K562 (cell line): ENCODE results near the gene ZC3H18. TPM values are rescaled to one million over a fixed set of nuclear protein-coding genes. Genes with fewer than 3 reads are reported as not detected.
A peak's percentile ranks its signal among the peaks of the same experiment; 100 is the strongest.

Experiments
- ATAC-seq: fragments of 200-7000 bp; cut with Tn5 transposase; 3 replicates; pipeline ENCODE4 v1.9.1; 2020; ENCODE audit warnings: moderate library complexity
- BruUV-seq: library from RNA; stranded (reverse); fragments of 400-500 nt; replicated peaks from 2 replicates; lab custom pipeline; 2021; lab: Mats Ljungman, UMichigan
- CTCF ChIA-PET: fragments of 300-600 bp; formaldehyde crosslinking; extraction: SDS; loops from one replicate; lab custom pipeline; 2021; ENCODE audit warnings: low intra/inter-chr PET ratio; lab: Yijun Ruan, JAX
- POLR2A ChIA-PET: fragments of 300-600, 350-650 bp; sonication (Branson Sonifier 250); formaldehyde crosslinking; extraction: SDS; loops from one replicate; lab custom pipeline; 2021; ENCODE audit warnings: antibody characterized with exemption, inconsistent platforms; lab: Yijun Ruan, JAX
- DNase-seq, 4 experiments: peaks; one replicate each; pipeline versions ENCODE4 v3.0.0 to v3.0.0-alpha.2; 2011 to 2018; ENCODE audit warnings: low spot score in 3 of 4, mixed read lengths in 3 of 4; ENCODE audit errors: extremely low read depth in 1 of 4
- FAIRE-seq: peaks from 2 replicates; lab custom pipeline; 2011; peaks lifted over from hg19 to GRCh38; lab: Jason Lieb, UNC
- H2AFZ ChIP-seq: 2 replicates; pipeline ENCODE4 v1.6.0; 2011; ENCODE audit warnings: low read depth, low read length, control low read depth, inconsistent platforms
- H3K27ac ChIP-seq: fragments of 200-600 bp; 3 replicates; pipeline ENCODE4 v1.8.0; 2011; ENCODE audit warnings: low read depth, mild to moderate bottlenecking, control low read depth, inconsistent platforms, low read length, moderate library complexity, mixed read lengths; ENCODE audit errors: extremely low read depth
- H3K27me3 ChIP-seq, 2 experiments: fragments of 300-600 bp in 1 of 2; 2 replicates in 1 of 2; 3 replicates in 1 of 2; pipeline versions ENCODE4 v1.6.0 to v1.8.0; 2011; ENCODE audit warnings: inconsistent platforms in 2 of 2, low read length in 2 of 2, mild to moderate bottlenecking in 1 of 2, mixed read lengths in 1 of 2, moderate library complexity in 1 of 2; ENCODE audit not compliant: control insufficient read depth in 2 of 2, insufficient read depth in 2 of 2
- H3K36me3 ChIP-seq: fragments of 300-600 bp; 3 replicates; pipeline ENCODE4 v1.8.0; 2011; ENCODE audit warnings: mild to moderate bottlenecking, low read length, inconsistent platforms; ENCODE audit not compliant: control insufficient read depth, insufficient read depth
- H3K4me1 ChIP-seq, 2 experiments: fragments of 200-600 bp in 1 of 2; replicated peaks in 1 of 2; 2 replicates in 1 of 2; 3 replicates in 1 of 2; pipeline versions ENCODE4 v1.5.1 to v1.8.0; 2011; ENCODE audit warnings: inconsistent platforms in 2 of 2, low read length in 2 of 2, mild to moderate bottlenecking in 1 of 2, mixed read lengths in 1 of 2, moderate library complexity in 1 of 2; ENCODE audit not compliant: control insufficient read depth in 2 of 2, insufficient read depth in 2 of 2
- H3K4me2 ChIP-seq: 2 replicates; pipeline ENCODE4 v1.6.1; 2011; ENCODE audit warnings: low read length, control low read depth, inconsistent platforms, mixed read lengths; ENCODE audit not compliant: insufficient read depth
- H3K4me3 ChIP-seq: fragments of 200-600 bp; sonication (generic), shearing (Covaris generic); 2 replicates; pipeline ENCODE4 v1.5.1; 2016; ENCODE audit warnings: control low read depth, inconsistent platforms
- H3K79me2 ChIP-seq: fragments of 200-600 bp; 3 replicates; pipeline ENCODE4 v1.8.0; 2011; ENCODE audit warnings: low read length, inconsistent platforms; ENCODE audit not compliant: control insufficient read depth, insufficient read depth
- H3K9ac ChIP-seq, 2 experiments: 2 replicates each; pipeline versions ENCODE4 v1.6.0 to v1.6.1; 2011; ENCODE audit warnings: low read depth in 2 of 2, low read length in 2 of 2, control low read depth in 1 of 2, inconsistent platforms in 1 of 2, mild to moderate bottlenecking in 1 of 2, mixed read lengths in 1 of 2; ENCODE audit not compliant: insufficient read depth in 1 of 2
- H3K9me1 ChIP-seq: one replicate; pipeline ENCODE4 v1.6.0; 2011; ENCODE audit warnings: inconsistent platforms, mild to moderate bottlenecking, low read length, moderate library complexity; ENCODE audit not compliant: control insufficient read depth, insufficient read depth
- H3K9me3 ChIP-seq: replicated peaks from 2 replicates; pipeline ENCODE4 v1.5.1; 2011; ENCODE audit warnings: low read depth, low read length, inconsistent platforms; ENCODE audit not compliant: control insufficient read depth, insufficient read depth
- H4K20me1 ChIP-seq: replicated peaks from 2 replicates; pipeline ENCODE4 v1.6.1; 2011; ENCODE audit warnings: low read length, inconsistent platforms, mixed read lengths; ENCODE audit not compliant: control insufficient read depth, insufficient read depth
- GABPB2 ChIP-seq: fragments of 250-450 bp; sonication (Bioruptor Pico); conservative IDR thresholded peaks from 2 replicates; pipeline ENCODE4 v1.5.1; 2021; ENCODE audit warnings: mild to moderate bottlenecking
- HEY1 ChIP-seq: fragments of 250-450 bp; sonication (Bioruptor Pico); IDR thresholded peaks from 2 replicates; pipeline ENCODE4 v1.5.0; 2020; ENCODE audit warnings: mild to moderate bottlenecking, moderate library complexity, borderline replicate concordance
- JUN ChIP-seq, 2 experiments: sonication (generic) in 1 of 2; formaldehyde crosslinking in 1 of 2; IDR thresholded peaks; 2 replicates each; pipeline versions ENCODE4 v1.6.1 to v1.8.0; 2012 to 2022; ENCODE audit warnings: borderline replicate concordance in 2 of 2, mild to moderate bottlenecking in 2 of 2, improper control_type of control experiment in 1 of 2, low read depth in 1 of 2, low read length in 1 of 2, missing genetic modification reagents in 1 of 2
- LEF1 ChIP-seq: fragments of 450-650 bp; IDR thresholded peaks from 2 replicates; pipeline ENCODE4 v1.6.1; 2016; ENCODE audit warnings: mild to moderate bottlenecking
- MAFF ChIP-seq: IDR thresholded peaks from 2 replicates; pipeline ENCODE4 v1.6.1; 2012; ENCODE audit warnings: low read length, improper control_type of control experiment
- SMAD1 ChIP-seq: fragments of 150-350 bp; IDR thresholded peaks from 2 replicates; pipeline ENCODE4 v1.6.1; 2014; ENCODE audit warnings: low read length, low read depth; ENCODE audit not compliant: partially characterized antibody
- SMARCA5 ChIP-seq: fragments of 450-650 bp; IDR thresholded peaks from 2 replicates; pipeline ENCODE4 v1.6.1; 2016
- ZNF197 ChIP-seq: fragments of 200-800 bp; sonication (Bioruptor generic); IDR thresholded peaks from 2 replicates; pipeline ENCODE4 v1.6.1; 2016; ENCODE audit warnings: low read depth, missing genetic modification characterization, missing compliant biosample characterization
- ZNF830 ChIP-seq: fragments of 250-450 bp; sonication (Bioruptor Pico); IDR thresholded peaks from 2 replicates; pipeline ENCODE4 v1.5.0; 2021; ENCODE audit warnings: mild to moderate bottlenecking
- WGBS: fragments of 100-300 bp; shearing (Covaris generic); methylation state at CpG from one replicate; pipeline ENCODE4 v1.1.6; 2016; ENCODE audit warnings: low coverage, mixed read lengths; ENCODE audit not compliant: insufficient coverage; ENCODE audit errors: missing lambda C conversion rate; 5-methylcytosine and 5-hydroxymethylcytosine counted together
- in situ Hi-C: fragments of 300-500 bp; cut with MboI; formaldehyde crosslinking; loops from 4 replicates; pipeline ENCODE4 v1.15.0; 2018; ENCODE audit warnings: inconsistent platforms, mixed read lengths
- intact Hi-C: fragments of 100-400 bp; cut with micrococcal nuclease; formaldehyde crosslinking; loops from 2 replicates; pipeline ENCODE4 v1.14.2; 2022
- polyA plus RNA-seq, 8 experiments: library from polyadenylated mRNA; depleted of rRNA in 4 of 8; stranded (reverse) in 5 of 8; unstranded in 3 of 8; fragments of >200 nt; fragmentation: Nextera tagmentation in 2 of 8; fragmentation: Illumina TruSeq in 1 of 8; extraction: Ambion mirVana in 2 of 8; extraction: Trizol in 1 of 8; gene quantifications; 2 replicates each; pipeline versions ENCODE4 v1.2.1 to v1.2.3, GENCODE V29; 2011 to 2014; ENCODE audit warnings: inconsistent platforms in 1 of 8, missing spikeins in 1 of 8
- total RNA-seq, 7 experiments: library from RNA; depleted of rRNA in 6 of 7; stranded (reverse); fragments of >200 nt in 6 of 7; fragmentation: Illumina TruSeq in 2 of 7; extraction: Trizol in 2 of 7; gene quantifications; 2 replicates each; pipeline versions ENCODE4 v1.2.1 to v1.2.3, GENCODE V29; 2011 to 2021; ENCODE audit warnings: low replicate concordance in 1 of 7

The ZC3H18 gene
- total and polyA plus RNA-seq, 9 of the 15 experiments (the other 6 are each of a cell fraction or from before 2014, with no cell fraction given): 1.7 to 88.7 (median 26.9) TPM

DNA sequence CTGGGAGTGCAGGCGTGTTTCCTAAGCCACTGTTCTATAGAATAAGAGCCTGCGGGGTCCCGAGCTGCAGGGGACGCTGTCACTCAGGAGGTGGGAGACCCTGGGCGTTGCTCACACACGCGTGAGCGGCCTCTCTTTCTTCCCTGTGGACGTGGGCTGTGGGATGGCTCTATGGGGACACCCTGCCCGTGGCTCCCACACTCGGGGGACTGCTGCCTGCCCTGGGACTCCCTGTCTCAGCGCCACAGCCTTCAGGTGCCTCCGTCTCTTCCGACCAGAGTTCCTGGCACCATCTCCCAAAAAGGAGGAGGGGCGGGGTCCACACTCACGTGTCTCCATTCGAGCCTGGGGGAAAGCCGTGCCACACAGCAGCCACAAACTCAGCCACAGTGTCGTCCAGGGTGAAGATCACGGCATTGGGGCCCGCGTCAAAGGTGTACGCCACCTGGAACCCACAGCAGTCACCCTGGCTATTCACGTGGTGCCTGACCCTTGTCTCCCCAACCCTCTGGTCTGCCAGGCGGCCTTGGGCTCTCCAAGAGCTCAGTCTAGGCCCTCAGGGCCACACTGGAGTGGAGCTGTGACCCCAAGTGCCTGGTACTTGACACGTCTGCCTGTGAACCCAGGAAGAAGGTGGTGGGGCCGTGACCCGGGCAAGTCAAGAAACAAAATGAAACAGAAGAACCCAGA, 84.3 kb downstream of the ZC3H18 start:
- Histone ChIP-seq H3K4me3 (no peak overlapping the region), H3K9me3 (no peaks in the 10 kb centered on the region), H3K4me1 (peaks cover 11 to 93% of the 10 kb centered on the region in 2 experiments; a peak in 4 of 5 replicates), H3K27ac (no peak overlapping the region), H4K20me1 (peaks cover 9% of the 10 kb centered on the region; the same call in 1 of the 2 replicates), H3K79me2 (peaks cover 44% of the 10 kb centered on the region), H2AFZ (no peak overlapping the region), H3K27me3 (no peaks in the 10 kb centered on the region), H3K36me3 (peaks cover 82% of the 10 kb centered on the region; the same call in 2 of the 3 replicates), H3K4me2 (no peak overlapping the region), H3K9ac (peak overlapping the region in 1 of 2 experiments; percentile 61; a peak in 1 of 4 replicates), H3K9me1 (no peaks in the 10 kb centered on the region)
- CTCF ChIA-PET: no interaction called here
- DNase-seq (no peak), ATAC-seq (no peak), FAIRE-seq (no peak)
- BruUV-seq: no TSS peak
- no peak for TF ChIP-seq MAFF
- TF ChIP-seq GABPB2 (CRISPR knock-in tag): no peak
- no peak for TF ChIP-seq ZNF830
- TF ChIP-seq SMAD1: no peak
- TF ChIP-seq HEY1: no peak
- TF ChIP-seq SMARCA5: no peak
- TF ChIP-seq LEF1: no peak
- TF ChIP-seq ZNF197 (CRISPR knock-in tag): no peak
- no peak for TF ChIP-seq JUN (IDR thresholded peaks at IDR 0.05; ENCODE audit: borderline replicate concordance, low read depth, low read length)
- no peak for TF ChIP-seq JUN (CRISPR knock-in tag; IDR thresholded peaks at IDR 0.05; ENCODE audit: borderline replicate concordance)
- POLR2A ChIA-PET: interaction anchor here (1.0 kb wide), 1 partner anchor 15 kb away, joined by 4 read pairs; no protein-coding TSS in a partner anchor
- in situ Hi-C loops: no loop called here
- intact Hi-C loops: no loop called here
- WGBS: 89% methylated on average over 22 of the region's 28 CpGs
